ENCODE measurements around the gene RENBP.

Gene RENBP

DNA sequence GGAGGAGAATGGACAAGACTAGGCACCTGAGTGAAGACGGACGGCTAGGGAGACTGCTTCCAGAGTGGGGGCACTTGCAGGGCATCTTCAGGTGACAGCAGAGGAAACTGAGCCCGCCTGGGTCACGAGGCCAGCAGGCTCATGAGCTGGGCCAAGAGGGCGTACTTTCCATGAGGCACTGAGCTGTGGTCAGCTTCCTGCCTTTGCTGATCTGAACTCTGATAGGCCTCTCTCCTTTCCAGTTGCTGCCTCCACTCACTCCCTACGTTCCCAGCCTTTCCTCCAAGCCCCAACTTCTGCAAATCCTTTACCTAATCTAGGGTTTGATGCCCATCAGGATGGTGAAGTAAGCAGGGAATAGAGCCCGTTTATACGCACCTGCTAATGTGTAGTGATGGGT, 57.1 kb downstream of the RENBP start:
- no peak for DNase-seq (ENCODE audit: low read depth)

DNA sequence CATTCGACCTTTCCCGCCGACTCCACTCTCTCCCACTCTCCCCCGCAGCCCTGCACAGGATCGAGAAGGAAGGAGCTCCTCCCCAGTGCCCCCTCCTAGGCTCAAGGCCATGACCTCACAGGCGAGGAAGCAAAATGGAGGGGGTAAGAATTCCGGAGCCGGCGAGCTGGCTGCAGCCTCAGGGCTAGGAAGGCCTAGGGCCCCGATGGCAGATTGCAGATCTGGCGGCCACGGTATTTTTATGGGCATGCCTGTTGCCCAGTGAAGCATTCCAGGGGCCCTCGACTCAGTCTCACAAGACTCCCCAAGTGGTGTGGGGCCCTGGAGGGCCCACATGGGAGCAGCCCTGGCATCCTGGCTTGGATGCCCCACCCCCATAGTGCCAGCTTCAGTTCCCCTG, 57.5 kb downstream of the RENBP start:
- DNase-seq (ENCODE audit: low read depth), result no peak

DNA sequence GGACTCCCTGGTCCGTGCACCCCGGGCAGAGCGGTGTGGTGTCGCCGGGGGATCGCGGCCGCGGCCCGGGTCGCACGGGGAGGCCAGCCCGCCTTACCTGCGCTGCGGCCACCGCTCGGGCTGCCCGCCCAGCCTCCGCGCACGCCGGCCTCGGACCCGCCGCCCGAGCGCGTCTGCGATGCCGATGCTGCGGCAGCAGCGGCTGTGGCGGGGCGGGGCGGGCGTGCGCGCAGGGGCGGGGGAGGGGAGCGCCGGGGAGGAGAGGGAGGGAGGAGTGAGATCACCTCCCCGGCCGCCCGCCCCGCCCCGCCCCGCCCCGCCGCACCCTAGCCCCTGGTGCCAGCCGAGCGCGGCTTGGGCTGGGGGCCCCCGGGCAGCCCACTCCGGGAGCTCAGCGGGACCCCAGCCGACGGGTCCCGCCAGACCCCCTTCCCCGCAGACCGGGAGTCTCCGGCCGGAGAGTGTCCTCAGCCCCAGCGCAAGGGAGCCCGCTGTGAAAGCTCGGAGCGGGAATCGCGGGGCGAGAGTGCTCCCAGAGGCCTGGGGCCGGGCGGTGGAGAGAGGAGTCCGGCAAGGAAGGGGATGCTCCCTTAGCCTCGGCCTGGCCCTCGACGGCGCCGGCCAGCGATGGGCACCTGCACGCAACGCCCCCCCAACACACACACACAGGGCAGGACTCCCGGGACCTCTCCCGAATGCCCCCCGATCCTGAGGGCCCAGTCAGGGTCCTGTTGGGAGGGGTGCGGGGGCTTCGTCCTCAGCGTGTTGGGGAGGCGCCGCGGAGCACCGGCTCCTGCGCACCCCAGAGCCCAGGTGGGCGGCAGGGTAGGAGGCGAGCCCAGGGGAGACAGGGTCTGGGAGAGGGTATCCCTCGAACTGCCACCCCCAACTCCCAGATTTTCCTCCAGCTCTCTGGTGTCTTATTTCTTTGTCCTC, 58.2 kb downstream of the RENBP start, which contains the start of gene L1CAM:
Gene L1CAM (minus strand): TSS at position 206 of the 936 bp plus-strand sequence. CDS start 10,337 bp downstream, outside the sequence.
- DNase-seq (ENCODE audit: low read depth), result no peak

Data from GM04504 (cell line).